OCI-LY1 (cell line): Measurements from ENCODE around the gene LPIN1.

ENCODE experiments used
- CTCF ChIP-seq: fragments of 200-600 bp; sonication (generic), shearing (Covaris generic); IDR thresholded peaks from 2 replicates; pipeline ENCODE4 v1.5.1; 2017; ENCODE audit warnings: mild to moderate bottlenecking, antibody characterized with exemption, low read length, moderate library complexity, mixed read lengths
- EZH2 ChIP-seq: fragments of 200-600 bp; sonication (generic), shearing (Covaris generic); IDR thresholded peaks from 2 replicates; pipeline ENCODE4 v1.8.0; 2017; ENCODE audit warnings: borderline replicate concordance, mixed run types, mild to moderate bottlenecking, antibody characterized with exemption, low read length, moderate library complexity, mixed read lengths

GRCh38 chr2:11835403-11835802 is 89.0 kb downstream of the LPIN1 start:
- no peak for TF ChIP-seq CTCF
- no peak for TF ChIP-seq EZH2
